ENCODE measurements around the gene PLEKHF1. TPM values are rescaled to one million over a fixed set of nuclear protein-coding genes. Genes with fewer than 3 reads are reported as not detected.

PLEKHF1 gene
- total RNA-seq, 1 donor from 2014 or later, result 13.0 TPM

DNA sequence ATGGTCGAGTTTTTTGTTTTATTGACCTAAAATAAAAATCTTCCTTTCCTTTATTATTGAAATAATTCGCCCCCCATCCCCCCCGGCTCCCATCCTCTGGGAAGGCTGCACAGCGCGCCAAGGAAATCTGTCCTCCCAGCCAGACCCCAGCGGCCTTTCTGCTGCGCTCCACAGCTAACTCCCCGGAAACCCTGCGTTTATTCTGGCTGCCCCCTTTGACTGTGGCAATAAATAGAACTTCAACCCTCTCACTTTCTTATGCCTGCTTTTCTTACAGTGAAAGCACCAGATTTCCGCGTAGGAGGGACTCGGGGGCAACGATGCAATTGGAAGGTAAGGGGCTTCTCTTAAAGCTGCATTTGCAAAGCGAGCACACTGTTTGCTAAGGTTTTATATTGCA is 59.5 kb downstream of the PLEKHF1 start:
- no peak for DNase-seq (ENCODE audit: low spot score)

Other genes starting within 250 kb of the PLEKHF1 start
- gene VSTM2B, start 139.5 kb upstream of the PLEKHF1 start, total RNA-seq (ENCODE audit: insufficient read depth, low replicate concordance), result not detected
- gene POP4, start 59.2 kb upstream of the PLEKHF1 start, total RNA-seq (ENCODE audit: insufficient read depth, low replicate concordance), result 61.2 TPM
- gene C19orf12, start 49.8 kb downstream of the PLEKHF1 start, total RNA-seq (ENCODE audit: insufficient read depth, low replicate concordance), result 17.3 TPM
- gene CCNE1, start 146.5 kb downstream of the PLEKHF1 start, total RNA-seq (ENCODE audit: insufficient read depth, low replicate concordance), result 2.6 TPM

Data from umbilical cord (tissue), 2 donors.